Measurements from ENCODE around the gene NOP58. TPM values are rescaled to one million over a fixed set of nuclear protein-coding genes. Genes with fewer than 3 reads are reported as not detected.
"Not testable (repeated sequence)": the region's sequence is repeated elsewhere in the genome, so short reads cannot be mapped to it uniquely, and the experiment has no call there.

The NOP58 gene
- polyA plus RNA-seq (ENCODE audit: insufficient read length in 3 of 3), result 100 to 1,000 TPM; 111 to 127 (median 121) TPM

- DNase-seq (ENCODE audit: low read depth in 3 of 3, low spot score in 2 of 3), result peak; percentile 93 to 96 (median 94)
These were observed at the start of gene NOP58 for GRCh38 chr2:202265467-202266277. NOP58 (plus strand) TSS chr2:202265763; CDS start chr2:202265942, 179 bp downstream.

- no peak for DNase-seq (ENCODE audit: low read depth in 3 of 3, low spot score in 2 of 3)
These were observed 43.7 kb upstream of the NOP58 start for GRCh38 chr2:202221873-202222272.

- peak; percentile 31 to 41 (median 38) for DNase-seq (ENCODE audit: low read depth in 3 of 3, low spot score in 2 of 3)
These were observed 27.8 kb upstream of the NOP58 start for GRCh38 chr2:202237787-202238233.

DNA sequence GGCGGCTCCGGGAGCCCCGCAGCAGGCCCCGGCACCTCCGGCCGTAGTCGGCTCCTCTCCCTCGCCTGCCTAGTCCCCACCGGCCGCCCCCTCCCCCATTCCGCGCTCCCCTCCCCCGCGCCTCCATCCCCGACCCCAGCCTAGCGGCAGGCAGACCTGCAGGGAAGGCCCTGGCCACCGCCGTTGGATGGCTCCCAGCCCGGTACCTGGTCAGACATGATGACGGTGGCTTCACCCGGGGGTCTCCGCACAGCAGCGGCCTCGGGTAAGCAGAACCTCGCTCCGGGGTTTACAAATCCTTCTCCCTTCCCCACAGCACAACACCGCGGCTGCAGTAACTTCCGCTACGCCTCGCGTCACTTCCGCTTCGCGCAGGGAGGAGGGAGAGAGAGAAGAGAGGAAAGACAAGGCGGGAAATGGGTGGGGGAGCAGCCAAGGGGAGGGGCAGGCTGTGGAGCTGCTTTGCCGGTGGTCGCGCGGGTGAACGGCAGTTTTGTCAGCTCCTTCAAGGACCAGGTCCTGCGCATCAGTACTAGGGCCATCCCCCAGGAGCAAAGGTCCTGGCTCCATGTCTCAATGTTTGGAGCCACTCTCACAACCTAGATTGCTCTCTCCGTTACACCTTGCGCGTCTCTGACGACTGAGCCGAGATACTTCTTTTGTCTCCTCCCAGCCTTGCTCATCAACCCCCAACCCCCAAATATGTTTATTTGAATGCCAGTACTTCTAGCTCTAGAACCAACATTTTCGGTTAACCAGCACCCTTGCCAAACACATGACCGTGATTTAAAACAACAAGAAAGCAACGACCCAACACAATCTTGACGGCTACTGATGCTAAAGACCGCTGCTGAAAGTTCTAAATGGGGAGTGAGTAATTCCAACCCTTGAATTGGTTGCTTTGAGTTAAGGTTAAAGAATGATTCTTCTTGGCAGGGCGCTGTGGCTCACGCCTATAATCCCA is 27.0 kb upstream of the NOP58 start, which contains the start of gene SUMO1:
Gene SUMO1, minus strand, starts transcription at position 364 of the 964 bp plus-strand sequence. Its CDS starts 146 bp downstream, at position 218.
- DNase-seq (ENCODE audit: low read depth in 3 of 3, low spot score in 2 of 3), result peak; percentile 88 to 94 (median 93)

DNA sequence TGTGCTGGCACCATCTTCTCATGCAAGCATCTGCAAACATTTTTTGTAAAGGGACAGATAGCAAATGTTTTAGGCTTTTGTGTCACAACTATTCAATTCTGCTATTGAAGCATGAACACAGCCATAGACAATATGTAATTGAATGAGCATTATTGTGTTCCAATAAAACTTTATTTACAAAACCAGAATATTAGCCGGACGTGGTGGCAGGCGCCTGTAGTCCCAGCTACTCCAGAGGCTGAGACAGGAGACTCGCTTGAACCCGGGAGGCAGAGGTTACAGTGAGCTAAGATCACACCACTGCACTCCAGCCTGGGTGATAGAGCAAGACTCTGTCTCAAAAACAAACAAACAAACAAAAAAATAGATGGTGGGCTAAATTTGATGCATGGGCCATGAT is 17.9 kb upstream of the NOP58 start:
- DNase-seq (ENCODE audit: low read depth in 3 of 3, low spot score in 2 of 3), result not testable (repeated sequence)

- no peak for DNase-seq (ENCODE audit: low read depth in 3 of 3, low spot score in 2 of 3)
These were observed 15.9 kb upstream of the NOP58 start for GRCh38 chr2:202249521-202250253.

DNA sequence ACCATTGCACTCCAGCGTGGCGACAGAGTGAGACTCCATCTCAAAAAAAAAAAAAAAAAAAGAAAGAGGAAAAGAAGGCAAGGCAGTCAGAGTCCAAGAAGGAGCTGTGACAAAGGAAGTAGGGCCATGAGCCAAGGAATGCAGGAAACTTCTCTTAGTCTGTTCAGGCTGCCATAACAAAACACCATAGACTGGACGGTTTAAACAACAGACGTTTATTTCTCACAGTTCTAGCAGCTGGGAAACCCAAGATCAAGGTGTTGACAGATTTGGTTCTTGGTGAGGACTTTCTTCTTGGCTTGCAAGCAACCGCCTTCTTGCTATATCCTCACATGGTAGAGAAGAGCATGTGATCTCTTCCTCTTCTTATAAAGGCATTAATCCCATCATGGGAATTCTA is 14.1 kb upstream of the NOP58 start:
- no peak for DNase-seq (ENCODE audit: low read depth in 3 of 3, low spot score in 2 of 3)

DNA sequence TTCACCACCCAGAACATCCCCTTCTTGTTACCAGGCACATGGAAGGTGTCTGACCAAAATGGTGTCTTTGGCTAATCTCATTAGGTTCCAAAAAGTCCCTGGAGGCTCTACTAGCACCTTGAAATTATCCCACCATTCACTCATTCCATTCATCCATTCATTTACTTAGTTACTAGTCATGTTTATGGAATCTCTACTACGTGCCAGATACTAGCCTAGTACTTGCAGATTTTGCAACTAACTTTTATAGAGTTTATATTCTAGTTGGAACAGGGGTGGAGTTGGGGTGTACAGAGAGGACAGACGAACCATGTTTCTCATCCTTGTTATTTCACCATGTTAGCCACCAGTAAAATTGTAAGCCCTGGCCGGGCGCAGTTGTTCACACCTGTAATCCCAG is 4.0 kb upstream of the NOP58 start:
- no peak for DNase-seq (ENCODE audit: low read depth in 3 of 3, low spot score in 2 of 3)

GRCh38 chr2:202267495-202267894 is 1.9 kb downstream of the NOP58 start:
- DNase-seq (ENCODE audit: low read depth in 3 of 3, low spot score in 2 of 3), result no peak

DNA sequence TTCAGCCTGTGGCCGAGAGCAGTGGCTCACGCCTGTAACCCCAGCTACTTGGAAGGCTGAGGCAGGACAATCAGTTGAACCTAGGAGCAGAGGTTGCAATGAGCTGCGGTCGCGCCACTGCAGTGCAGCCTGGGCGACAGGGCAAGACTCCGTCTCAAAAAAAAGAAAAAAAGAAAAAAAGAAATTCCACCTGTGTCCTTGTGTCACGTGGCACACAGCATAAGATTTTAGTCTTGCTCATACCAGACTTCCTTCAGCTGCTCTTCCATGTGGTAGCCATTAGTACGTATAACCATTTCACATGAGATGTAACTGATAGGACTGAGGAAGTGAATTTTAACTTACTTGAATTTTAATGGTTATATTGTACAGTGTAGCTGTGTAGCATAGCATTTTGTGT is 4.0 kb downstream of the NOP58 start:
- no peak for DNase-seq (ENCODE audit: low read depth in 3 of 3, low spot score in 2 of 3)

DNA sequence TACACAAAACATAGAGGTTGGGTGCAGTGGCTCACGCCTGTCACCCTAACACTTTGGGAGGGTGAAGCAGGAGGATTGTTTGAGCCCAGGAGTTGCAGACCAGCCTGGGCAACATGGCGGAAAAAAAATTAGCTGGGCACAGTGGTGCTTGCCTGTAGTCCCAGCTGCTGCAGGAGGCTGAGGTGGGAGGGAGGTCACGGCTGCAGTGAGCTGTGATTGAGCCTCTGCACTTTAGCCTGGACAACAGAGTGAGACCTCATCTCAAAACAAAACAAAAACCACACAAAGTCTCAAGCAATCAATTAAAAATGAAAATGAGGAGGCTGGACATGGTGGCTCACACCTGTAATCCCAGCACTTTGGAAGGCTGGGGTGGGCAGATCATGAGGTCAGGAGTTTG is 4.9 kb downstream of the NOP58 start:
- DNase-seq (ENCODE audit: low read depth in 3 of 3, low spot score in 2 of 3), result no peak

DNA sequence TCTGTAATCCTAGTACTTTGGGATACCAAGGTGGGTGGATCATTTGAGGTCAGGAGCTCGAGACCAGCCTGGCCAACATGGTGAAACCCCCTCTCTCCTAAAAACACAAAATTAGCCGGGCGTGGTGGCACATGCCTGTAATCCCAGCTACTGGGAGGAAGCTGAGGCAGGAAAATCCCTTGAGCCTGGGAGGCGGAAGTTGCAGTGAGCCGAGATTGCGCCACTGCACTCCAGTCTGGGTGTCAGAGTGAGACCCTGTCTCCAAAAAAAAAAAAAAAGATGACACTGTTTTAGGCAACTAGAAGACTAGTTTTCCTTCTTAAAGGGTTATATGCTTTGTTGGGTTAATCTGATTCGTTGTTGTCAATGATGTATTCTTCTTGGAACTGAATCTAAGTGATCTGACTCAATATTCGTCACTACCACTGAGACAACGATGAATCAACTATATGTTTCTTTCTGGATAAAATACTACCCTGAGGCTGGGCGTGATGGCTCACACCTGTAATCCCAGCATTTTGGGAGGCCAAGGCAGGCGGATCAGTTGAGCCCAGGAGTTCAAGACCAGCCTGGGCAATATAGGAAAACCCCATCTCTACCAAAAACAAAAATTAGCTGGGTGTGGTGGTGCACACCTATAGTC is 10.6 kb downstream of the NOP58 start:
- not testable (repeated sequence) for DNase-seq (ENCODE audit: low read depth in 3 of 3, low spot score in 2 of 3)

GRCh38 chr2:202278036-202278760 is 12.6 kb downstream of the NOP58 start:
- no peak for DNase-seq (ENCODE audit: low read depth in 3 of 3, low spot score in 2 of 3)

- DNase-seq (ENCODE audit: low read depth in 3 of 3, low spot score in 2 of 3), result no peak
These were observed 13.4 kb downstream of the NOP58 start for GRCh38 chr2:202278944-202279343.

DNA sequence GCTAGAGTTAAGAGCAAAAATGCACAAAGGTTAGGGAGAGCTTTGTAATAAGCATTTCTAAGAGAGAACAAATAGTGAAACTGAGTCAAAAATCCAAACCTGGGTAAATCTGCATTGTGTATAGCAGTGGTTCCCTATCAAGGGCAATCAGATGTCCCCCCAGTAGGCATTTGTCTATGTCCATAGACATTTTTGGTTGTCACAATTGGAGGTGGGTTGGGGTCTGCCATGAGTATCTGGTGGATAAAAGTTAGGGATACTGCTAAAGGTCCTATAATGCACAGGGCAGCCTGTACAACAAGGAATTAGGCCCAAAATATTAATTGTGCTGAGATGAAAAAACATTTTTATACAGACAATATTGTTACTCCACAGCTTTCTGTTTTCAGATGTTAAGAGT is 21.0 kb downstream of the NOP58 start:
- DNase-seq (ENCODE audit: low read depth in 3 of 3, low spot score in 2 of 3), result no peak

DNA sequence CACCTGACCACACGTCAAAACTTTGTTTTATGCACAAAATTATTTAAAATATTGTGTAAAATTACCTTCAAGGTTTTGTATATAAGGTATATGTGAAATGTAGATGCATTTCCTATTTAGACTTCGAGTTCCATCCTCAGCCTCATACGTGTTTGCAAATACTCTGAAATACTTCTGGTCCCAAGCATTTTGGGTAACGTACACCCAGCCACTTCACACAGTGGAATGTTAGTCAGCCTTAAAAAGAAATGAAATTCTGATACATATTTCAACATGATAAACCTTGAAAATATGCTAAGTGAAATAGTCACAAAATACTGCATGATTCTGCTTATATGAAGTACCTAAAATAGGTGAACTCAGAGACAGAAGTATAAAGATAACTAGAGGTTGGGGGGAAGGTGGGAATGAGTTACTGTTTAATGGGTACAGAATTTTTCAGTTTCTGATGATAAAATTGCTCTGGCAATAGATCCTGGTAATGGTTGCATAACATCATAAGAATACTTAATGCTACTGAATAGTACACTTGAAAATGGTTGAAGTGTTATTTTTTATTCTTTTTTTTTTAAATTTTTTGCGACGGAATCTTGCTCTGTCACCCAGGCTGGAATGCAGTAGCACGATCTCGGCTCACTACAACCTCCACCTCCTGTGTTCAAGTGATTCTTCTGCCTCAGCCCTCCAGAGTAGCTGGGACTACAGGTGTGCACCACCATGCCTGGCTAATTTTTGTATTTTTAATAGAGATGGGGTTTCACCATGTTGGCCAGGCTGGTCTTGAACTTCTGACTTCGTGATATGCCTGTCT is 24.0 kb downstream of the NOP58 start:
- DNase-seq (ENCODE audit: low read depth in 3 of 3, low spot score in 2 of 3), result no peak

- no peak for DNase-seq (ENCODE audit: low read depth in 3 of 3, low spot score in 2 of 3)
These were observed 24.8 kb downstream of the NOP58 start for GRCh38 chr2:202290316-202290715.

DNA sequence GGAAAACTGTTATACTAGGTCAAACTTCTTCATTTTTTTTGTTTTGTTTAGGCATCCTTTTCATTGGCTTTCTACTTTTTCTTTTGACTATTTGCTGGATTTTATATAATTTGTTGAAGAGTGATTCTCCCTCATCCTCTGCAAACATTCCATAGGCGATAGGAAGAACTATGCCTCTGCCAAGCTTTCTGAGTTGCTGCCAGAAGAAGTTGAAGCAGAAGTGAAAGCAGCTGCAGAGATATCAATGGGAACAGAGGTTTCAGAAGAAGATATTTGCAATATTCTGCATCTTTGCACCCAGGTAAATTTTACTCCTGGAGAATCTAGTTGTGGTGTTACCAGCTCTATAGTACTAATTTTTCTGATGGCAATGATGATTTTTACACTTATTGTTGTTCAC is 25.4 kb downstream of the NOP58 start:
- no peak for DNase-seq (ENCODE audit: low read depth in 3 of 3, low spot score in 2 of 3)

GRCh38 chr2:202299712-202300111 is 34.1 kb downstream of the NOP58 start:
- DNase-seq (ENCODE audit: low read depth in 3 of 3, low spot score in 2 of 3), result no peak

Data from right renal cortex interstitium (tissue), 3 donors.